Activated naive CD4-positive, alpha-beta T cell treated with anti-CD3 and anti-CD28 coated beads, Interleukin-2, amount 50 U/mL, for 16 hours (primary cell): ENCODE results near the gene TIMP1.

Source experiments
- DNase-seq: peaks from one replicate; pipeline ENCODE4 v3.0.0-alpha.2; 2020

TIMP1 gene

DNA sequence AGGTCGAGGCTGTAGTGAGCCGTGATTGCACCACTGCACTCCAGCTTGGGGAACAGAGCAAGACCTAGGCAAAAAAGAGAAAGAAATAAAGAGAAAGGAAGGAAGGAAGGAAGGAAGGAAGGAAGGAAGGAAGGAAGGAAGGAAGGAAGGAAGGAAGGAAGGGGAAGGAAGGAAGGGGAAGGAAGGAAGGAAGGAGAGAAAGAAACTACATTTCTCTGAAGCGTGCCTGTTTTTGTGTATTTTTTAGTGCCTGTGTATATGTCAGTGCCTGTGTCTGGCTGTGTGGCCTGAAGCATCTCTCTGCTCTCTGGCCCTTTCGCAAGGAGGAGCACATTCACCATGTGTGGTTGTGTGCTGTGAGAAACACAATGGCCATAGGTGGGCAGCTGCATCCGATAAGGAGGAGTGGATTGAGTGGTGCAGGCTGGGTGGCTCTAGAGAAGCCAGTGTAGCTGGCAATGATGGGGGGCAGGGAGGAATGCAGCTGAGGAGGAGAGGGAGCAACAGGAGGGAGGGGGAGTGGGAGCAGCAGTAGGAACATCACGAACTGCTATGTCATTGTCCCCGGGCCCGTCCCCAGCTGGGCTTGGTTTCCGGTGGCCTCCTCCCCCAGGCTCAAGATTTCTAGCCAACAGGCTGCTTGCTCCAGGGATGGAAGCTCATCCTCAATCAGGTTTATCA, 26.0 kb downstream of the TIMP1 start:
- DNase-seq, result no peak

DNA sequence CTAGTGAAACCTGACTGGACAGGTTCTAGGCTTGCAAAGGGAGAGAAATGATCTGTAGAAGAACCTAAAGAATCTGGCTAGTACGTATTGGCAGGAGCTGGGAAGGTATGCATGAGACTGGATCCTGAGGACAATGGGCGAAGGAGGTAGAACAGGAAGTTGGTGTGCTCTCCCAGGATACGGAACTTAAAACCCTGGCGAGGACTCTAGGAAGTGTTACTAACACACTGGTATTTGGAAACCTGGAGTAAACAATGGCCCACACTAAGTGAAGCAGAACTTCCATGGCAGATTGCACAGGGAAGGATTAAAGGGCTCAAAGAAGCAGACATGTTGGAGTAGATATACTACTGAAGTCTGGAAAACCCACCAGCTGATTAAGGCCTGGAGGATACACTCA, 28.3 kb downstream of the TIMP1 start:
- no peak for DNase-seq

DNA sequence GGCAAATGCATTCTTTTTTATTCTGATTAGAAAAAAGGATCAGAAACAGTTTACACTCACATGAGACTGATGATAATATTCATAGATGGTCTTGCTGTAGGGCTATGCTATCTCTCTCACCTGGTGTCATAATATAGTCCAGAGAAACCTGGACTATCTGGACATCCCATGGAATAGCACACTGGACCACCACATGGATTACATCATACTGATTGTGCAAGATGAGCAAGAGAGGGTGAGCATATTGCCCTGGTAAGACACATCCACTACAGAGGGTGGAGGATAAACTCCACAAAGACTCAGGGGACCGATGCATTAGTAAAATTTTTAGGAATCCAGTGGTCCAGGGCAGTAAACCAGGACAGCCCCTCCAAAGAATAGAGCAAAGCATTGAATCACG, 29.3 kb downstream of the TIMP1 start:
- DNase-seq, result no peak

DNA sequence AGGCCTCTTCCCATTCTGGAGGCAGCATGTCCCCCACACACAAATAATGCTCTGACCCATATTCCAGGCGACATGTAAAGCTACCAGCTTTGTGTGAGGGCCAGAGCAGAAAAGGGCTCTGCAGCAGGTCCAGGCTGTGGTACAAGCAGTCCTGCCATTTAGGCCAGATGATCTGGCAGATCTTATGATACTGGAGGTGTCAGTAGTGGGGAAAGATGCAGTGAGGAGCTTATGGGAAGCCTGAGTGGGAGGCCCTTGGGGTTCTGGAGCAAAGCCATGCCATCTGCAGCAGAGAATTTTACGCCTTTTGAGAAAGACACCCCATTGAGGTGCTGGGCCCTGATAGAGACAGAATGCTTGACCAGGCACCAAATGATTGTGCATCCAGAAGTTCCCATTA, 29.7 kb downstream of the TIMP1 start:
- no peak for DNase-seq

DNA sequence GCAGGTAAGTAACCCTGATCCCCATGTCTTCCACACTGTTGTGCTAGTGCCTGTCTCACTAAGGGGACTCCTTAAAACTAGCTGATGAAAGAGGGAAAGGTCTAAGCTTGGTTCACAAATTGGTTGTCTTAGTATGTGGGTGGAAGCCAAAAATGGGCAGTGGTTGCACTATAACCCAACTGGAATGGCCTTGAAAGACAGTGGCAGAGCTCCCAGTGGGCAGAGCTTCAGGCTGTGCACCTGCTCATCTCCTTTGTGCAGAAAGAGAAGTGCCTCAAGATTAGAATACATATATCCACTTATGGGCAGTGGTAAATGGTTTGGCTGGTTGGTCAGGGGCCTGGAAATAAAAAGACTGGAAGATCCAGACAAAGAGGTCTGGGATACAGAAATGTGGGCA, 30.2 kb downstream of the TIMP1 start:
- DNase-seq, result no peak

DNA sequence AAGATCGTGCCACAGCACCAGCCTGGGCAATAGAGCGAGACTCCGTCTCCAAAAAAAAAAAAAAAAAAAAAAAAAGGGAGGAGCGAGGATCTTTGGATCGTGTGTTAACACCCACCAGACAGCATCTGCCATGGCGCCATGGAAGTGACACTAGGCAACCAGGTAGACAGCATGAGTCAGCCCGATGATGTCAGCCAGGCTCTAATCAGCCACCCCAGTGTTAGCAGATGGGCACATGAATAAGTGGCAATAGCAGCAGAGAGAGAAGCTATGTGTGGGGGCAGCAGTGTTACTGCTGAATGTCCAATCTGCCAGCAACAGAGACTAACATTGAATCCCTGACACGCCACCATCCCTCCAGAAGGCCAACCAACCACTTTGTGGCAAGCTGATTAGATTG, 30.8 kb downstream of the TIMP1 start:
- no peak for DNase-seq

DNA sequence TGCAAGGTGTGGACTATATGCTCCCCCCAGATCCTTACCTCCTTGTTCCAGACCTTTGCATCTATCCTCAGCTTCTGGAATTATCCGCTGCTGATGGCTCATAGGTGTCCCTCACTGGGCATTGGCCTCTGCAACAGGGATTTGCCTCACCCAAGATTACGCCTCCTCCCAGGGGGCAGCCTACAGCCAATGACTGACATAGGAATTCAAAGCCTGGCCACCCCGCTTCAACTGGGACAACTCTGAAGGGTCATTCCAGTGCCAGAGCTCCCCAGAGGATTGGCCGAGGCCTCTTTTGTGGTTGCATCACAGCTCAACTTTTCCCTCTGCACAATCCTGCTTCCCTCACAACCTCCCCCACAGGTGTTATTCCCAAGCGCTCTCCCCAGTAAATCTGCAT, 32.4 kb downstream of the TIMP1 start:
- DNase-seq, result no peak

DNA sequence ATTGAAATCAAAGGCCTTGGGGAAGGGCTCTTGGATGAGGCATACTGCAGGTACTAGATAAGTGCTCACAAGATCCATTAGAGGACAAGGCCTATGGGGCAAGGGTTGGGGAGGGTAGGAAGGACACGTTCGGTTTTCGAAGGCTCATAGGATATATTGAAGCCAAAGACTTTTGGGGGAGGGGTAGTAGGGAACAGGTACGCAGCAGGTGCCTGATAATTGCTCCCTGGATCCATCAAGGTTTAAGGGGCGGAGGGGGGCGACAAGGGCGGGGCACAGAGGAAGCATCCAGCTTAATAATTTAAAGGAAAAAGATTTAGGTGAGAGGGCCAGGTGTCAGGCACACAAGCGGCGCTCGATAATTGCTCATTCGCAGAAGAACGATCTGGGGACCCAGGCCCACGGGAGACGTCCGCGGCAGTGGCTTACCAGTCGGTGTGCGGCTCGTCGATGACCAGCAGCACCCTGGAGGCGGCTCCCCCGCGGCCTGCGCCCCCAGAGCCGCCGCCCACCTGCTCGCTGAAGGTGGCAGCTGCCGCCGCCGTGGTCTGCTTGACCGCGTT, 36.8 kb downstream of the TIMP1 start:
- no peak for DNase-seq

DNA sequence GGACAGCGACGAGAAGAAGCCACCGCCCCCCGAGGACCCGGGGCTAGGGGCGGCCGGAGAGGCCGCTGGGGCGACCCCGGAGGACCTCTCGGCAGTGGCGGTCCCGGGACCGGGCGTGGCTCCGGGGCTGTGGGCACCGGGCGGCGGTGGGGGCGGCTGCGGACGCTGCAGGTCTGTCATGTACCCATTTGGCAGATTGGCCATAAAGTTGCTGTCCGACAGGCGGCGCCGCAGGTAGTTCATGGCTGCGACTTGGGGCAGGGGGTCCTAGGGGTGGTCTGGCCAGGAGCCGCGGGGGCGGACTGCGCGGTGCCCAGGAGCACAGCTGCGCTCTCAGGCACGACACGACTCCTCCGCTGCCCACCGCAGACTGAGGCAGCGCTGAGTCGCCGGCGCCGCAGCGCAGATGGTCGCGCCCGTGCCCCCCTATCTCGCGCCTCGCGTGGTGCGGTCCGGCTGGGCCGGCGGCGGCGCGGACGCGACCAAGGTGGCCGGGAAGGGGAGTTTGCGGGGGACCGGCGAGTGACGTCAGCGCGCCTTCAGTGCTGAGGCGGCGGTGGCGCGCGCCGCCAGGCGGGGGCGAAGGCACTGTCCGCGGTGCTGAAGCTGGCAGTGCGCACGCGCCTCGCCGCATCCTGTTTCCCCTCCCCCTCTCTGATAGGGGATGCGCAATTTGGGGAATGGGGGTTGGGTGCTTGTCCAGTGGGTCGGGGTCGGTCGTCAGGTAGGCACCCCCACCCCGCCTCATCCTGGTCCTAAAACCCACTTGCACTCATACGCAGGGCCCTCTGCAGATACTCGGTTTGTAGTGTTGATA, 37.5 kb downstream of the TIMP1 start, which contains the start of gene SYN1:
TSS of gene SYN1 (minus strand) at position 372 of the 817 bp plus-strand sequence. CDS start at position 243, 129 bp downstream.
- DNase-seq, result peak; percentile 80

DNA sequence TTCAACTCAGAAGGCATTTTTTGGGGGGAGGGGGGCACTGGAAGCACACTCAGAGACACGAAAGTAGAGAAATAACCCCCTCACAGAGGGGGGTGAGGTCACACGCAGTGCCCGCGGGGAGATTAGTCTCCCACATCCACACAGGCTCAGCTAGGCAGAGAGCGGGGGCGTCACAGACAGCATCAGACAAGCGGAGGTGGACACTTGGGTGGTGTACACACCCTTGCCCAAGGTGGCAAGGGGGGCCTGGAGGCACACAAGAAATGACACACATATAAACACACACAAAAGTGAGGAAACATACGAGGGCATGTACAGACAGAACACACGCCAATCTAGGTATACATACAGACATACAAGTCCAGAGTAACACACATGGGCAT, 38.1 kb downstream of the TIMP1 start:
- DNase-seq, result no peak

DNA sequence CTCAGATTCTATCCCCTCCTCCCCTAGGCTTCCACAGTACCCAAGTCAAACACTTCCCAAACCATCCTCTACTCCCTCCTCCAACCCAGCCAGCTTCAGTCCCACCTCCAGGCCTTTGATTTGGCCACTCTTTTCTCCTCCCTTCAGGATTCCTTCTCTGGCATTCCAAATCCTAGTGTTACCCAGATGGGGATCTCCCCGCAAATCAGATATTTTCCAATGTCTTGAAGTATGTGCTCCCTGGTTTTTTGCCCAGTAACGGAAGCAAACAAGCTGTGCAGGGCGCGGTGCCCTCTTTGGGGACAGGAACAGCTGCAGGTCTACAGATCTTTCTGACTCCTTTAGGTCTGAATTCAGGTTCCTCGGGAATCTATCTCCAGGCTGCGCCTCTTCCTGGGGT, 39.6 kb downstream of the TIMP1 start:
- no peak for DNase-seq

DNA sequence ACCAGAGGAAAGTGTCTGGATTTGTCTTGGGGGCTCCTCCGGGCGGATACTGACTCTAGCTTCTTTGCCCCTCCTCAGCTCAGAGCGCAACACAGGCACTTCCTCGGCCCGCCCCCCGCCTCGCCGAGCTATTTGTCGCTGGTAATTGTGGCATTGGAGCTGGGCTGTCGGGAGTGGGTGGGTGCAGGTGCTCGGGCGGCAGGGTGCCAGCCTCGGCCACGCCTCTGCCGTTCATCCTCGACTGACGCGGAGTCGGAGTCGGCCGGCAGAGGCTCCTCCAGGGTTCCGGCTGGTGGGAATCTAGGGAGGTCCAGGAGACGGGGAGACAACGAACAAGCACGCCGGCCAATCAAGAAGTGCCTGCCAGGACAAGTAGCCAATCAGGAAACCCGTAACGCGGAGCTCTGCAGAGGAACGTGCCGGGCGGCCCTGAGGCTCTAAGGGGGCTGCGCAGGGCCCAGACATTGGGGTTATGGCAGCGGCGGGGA, 41.3 kb downstream of the TIMP1 start:
- peak; percentile 56 for DNase-seq

DNA sequence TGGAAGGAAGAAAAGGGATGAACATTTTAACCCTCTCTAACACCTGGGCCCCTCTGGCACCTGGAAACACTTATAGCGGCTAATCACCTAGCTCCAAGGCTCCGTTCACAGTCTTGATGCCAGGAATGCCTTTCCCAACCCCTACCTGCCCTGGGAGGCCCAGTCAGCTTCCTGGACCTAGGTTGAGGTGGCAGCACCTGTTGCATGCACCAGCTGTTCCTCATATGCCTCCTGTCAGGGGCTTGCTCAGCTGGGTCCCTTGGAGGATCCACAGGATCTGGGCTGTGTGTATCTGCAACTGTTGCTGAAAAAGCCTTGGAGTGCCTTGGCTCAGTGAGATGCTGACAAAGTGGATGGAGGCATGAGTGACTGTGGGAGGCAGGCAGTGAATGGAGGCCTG, 43.1 kb downstream of the TIMP1 start:
- no peak for DNase-seq

DNA sequence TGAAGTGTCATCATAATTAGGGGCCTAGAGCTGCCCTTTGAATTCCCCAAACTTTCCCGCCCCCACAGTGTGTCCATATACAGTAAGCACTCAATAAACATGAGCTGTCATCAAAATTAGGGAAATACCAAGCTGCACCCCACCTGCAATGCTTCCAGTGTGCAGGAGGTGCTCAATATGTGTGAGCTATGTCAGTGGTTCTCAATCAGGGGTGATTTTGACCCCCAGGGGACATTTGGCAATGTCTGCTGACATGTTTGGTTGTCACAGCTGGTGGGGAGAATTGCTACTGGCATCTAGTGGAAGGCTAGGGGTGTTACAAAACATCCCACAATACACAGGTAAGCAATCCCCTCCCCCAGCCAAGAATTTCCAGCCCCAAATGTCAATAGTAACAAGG, 46.7 kb downstream of the TIMP1 start:
- no peak for DNase-seq

DNA sequence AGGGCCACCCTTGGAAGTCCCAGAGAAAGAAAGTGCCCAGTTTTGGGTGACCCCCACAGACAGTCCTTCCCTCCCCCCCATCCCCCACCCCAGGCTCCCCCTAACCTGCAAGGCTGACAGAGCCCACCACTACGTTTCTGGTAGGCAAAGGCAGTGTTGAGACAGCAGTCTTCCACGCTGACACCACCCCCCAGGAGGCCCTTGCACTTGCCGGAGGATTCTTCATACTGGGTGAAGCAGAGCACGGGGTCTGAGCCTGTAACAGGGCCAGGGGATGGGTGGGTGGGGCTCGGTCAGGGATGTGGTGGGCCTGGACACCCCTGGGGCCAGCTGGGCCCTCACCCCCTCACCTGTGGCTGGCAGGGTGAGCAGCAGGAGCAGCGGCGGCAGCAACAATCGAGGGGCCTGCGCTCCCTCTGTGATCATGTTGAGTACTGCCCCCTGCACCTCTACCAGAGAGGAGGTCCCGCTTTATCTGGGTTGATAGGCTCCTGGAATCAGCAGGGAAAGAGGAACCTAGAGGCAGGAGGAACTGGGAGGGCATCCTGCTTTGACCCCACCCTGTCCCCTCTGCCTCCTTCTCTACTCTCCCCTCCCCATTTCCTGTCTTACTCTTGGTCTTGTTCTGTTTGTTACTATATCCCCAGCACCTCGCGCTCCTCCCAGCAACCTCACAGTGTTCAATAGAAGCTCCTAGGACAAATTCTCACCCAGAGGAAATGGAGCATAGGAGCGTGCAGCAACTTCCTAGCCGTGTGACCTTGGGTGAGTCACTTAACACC, 47.4 kb downstream of the TIMP1 start, which contains the start of gene CFP:
TSS of gene CFP (minus strand) at position 512 of the 782 bp plus-strand sequence. CDS start at position 426, 86 bp downstream.
- no peak for DNase-seq

DNA sequence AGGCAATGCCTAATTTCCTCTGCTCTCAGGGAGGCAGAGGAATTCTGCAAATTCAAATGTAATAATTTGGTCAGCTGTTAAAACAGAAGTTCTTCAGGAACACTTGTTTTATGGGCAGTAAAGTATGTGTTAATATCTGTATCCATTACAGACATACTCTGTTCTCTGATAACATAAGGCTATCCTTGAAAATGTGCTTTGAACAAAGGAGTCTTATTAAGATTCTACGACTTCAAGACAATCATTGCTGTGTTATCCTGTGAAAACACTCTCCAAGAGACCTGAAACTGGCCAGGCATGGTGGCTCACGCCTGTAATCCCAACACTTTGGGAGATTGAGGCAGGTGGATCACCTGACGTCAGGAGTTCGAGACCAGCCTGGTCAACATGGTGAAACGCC, 49.4 kb downstream of the TIMP1 start:
- no peak for DNase-seq

DNA sequence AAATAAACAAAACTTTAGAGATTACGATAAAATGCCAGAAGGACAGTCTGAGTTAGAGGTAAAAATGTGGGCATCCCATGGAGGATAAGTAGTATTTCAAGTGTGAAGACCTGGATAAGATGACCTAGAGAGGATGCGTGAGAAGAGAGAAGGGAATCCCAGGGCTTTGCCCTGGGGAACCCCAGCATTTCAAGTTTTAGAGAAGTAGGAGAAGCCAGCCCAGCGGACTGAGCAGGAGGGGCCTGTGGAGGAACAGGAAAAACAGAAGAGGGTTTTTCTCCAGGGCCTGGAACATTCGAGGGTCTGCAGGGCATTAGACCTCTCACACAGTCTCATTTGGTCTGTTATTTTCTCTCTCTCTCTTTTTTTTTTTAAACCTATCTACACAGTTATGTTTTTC, 50.4 kb downstream of the TIMP1 start:
- DNase-seq, result no peak

DNA sequence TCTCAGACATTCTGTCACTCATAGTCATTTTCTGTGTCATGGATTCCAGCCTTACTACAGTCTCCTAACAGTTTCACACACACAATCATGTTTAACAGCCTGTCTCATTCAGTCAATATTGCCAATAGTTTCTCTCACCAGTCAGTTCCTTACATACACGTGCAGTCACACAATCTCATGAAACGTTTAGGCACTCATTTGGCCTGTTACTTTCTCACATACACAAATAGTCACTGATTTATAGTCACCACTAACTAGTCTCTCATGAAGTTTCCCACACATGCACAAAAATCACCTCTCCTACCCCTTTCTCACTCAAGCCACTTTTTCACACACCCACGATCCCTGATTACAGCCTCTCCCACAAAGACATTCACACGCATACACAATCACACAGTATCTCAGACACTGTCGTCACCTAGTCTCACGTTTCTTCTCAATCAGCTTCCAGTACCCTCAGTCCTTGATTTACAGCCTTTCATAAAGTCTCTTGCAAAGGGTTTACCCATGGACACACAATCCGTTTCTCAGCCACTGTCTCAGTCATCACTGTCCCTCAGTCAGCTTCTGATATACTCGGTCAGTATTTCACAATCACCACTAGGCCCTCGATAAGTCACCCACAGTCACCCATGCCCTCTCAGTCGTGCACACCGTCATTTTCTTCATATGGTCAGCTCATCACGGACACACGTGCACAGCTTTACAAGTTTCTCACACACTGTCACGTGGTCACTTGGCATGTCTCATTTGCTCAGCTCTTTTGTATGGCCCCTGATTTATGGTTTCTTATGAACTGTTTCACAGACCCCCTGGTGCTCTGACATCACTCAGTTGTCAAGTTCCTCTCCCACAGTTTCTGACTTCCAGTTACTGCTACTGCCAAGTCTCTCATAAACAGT, 51.7 kb downstream of the TIMP1 start:
- no peak for DNase-seq

DNA sequence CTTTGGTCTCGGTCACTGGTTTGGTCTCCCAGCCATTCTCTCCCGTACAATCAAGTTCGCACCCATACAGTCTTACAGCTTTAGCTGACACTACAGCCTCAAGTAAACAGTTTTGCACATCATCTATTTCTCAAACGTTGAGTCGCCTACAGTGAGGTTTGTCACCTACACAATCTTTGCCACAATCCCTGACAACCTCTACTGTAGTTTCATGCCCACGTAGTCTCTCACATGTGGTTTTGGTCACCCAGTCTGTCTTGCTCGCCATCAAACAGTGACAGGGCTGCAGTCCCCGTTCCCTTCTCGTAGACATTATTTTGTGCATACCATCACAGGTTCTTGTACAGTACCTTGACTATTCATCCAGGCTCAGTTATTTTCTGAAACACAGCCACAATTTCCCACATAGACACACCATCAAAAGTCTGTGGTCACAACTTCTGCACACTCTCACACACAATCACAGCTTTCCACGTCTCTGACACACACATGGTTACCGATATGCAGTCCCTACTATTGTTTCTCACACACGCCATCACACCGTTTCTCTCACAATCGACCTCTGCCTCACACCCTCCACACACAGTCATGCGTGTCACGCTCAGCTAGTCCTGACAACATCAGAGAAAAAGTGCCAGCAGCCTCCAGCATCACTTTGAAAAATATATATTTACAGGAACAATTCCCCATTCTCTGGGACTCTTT, 52.8 kb downstream of the TIMP1 start:
- no peak for DNase-seq
